ENCODE results near the gene DCP1A. TPM values are rescaled to one million over a fixed set of nuclear protein-coding genes. Genes with fewer than 3 reads are reported as not detected.
A peak's percentile ranks its signal among the peaks of the same experiment; 100 is the strongest.

The DCP1A gene
- total RNA-seq, 1 experiment from 2014 or later = 22.7 TPM

DNA sequence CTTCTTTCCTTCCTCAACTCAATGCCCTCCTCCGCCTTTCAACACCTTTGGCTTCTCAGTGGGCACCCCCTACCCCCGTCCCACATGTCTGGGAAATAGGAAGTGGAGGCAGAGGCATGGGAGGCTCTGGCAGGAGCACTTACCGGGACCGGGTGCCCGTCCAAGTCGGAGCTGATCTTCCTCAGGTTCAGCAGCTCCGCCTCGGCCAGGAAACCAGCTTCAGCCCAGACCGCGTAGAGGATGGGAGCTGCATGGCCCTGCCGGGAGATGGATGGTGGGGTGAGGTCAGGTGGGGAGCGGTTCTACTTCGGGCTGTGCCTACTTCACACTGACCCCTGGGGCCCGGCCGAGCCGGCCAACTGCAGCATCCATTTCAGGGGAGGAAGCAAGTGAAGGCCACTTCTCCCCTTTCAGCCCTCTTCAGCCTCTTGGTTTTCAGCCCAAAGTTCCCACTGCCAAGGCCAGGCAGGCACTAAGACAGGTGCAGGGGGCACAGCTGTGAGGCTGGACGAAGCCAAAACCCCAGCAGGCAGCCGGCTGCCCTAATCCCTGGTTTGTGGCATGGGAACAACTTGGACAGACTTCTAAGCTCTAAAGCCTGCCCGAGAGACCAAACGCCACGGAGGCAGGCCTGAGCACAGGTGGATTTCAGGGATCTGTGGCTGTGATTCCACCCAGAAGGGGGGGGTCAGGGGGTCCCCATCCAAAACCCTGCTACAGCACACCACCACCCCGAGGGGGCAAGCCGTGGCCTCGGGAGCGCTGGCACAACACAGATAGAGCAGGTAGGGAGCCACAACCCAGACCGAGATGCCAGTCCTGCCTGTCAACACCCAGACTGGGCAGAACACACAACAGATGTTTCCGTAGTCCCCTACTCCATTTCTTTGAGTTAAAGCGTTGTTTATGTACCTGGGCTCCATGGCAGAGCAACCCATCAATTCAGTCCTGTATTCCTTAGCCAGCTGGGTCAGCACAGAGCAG is 106.1 kb downstream of the DCP1A start:
- DNase-seq = no peak
- H4K20me1 ChIP-seq (ENCODE audit: insufficient read depth) = peaks cover 76% of the 10 kb centered on the region
- H3K27me3 ChIP-seq (ENCODE audit: insufficient read depth, low read depth) = no peaks in the 10 kb centered on the region
- H3K27ac ChIP-seq = peak overlapping the region; percentile 95
- H3K9me3 ChIP-seq (ENCODE audit: insufficient read depth, low read depth) = no peaks in the 10 kb centered on the region
- no peak overlapping the region for H2AFZ ChIP-seq
- CTCF ChIA-PET = no interaction called here
- H3K4me3 ChIP-seq = no peak overlapping the region
- intact Hi-C loops (cut with micrococcal nuclease; ENCODE audit: unreplicated experiment) = no loop called here
- BruUV-seq (replicated peaks) = no TSS peak
- peaks cover 87% of the 10 kb centered on the region for H3K79me2 ChIP-seq (ENCODE audit: low read depth)
- H3K4me1 ChIP-seq (replicated peaks; ENCODE audit: insufficient read depth) = peaks cover 97% of the 10 kb centered on the region
- TF ChIP-seq, protein P1, sequence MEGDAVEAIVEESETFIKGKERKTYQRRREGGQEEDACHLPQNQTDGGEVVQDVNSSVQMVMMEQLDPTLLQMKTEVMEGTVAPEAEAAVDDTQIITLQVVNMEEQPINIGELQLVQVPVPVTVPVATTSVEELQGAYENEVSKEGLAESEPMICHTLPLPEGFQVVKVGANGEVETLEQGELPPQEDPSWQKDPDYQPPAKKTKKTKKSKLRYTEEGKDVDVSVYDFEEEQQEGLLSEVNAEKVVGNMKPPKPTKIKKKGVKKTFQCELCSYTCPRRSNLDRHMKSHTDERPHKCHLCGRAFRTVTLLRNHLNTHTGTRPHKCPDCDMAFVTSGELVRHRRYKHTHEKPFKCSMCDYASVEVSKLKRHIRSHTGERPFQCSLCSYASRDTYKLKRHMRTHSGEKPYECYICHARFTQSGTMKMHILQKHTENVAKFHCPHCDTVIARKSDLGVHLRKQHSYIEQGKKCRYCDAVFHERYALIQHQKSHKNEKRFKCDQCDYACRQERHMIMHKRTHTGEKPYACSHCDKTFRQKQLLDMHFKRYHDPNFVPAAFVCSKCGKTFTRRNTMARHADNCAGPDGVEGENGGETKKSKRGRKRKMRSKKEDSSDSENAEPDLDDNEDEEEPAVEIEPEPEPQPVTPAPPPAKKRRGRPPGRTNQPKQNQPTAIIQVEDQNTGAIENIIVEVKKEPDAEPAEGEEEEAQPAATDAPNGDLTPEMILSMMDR (conservative IDR thresholded peaks at IDR 0.05) = no peak
- TF ChIP-seq EZH2 (IDR thresholded peaks at IDR 0.05; ENCODE audit: low read depth) = no peak
- no peaks in the 10 kb centered on the region for H3K9me2 ChIP-seq (ENCODE audit: insufficient read depth)
- peaks cover 94% of the 10 kb centered on the region for H3F3A ChIP-seq (ENCODE audit: insufficient read depth, low read depth)
- POLR2A ChIA-PET (ENCODE audit: unreplicated experiment) = interaction anchor here (0.7 to 0.9 kb wide), 2 partner anchors 9 to 31 kb away, joined by 4 to 5 read pairs; no protein-coding TSS in a partner anchor
- H3K36me3 ChIP-seq (ENCODE audit: low read depth) = peaks cover 47% of the 10 kb centered on the region
- H3K4me2 ChIP-seq = peak overlapping the region; percentile 47; the same call in 1 of the 2 replicates

DNA sequence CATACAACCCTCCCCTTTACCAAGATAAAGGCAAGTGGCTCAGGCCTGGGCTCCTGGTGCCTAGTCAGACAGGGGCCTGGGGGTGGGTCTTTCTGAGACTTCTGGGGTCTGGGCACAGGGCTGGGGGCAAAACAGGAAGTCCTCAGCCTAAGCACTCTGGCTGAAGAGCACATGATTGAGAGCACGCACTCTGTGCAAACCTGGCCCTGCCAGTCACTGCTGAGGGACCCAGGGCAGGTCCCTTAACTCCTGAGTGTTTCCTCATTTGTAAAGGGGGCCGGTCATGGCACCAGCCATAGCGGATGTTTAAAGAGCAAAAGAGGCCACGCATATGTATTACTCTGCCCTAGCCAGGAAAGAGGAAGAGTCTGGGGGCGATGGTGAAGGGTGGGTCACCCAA is 107.5 kb downstream of the DCP1A start:
- Histone ChIP-seq H3K4me3 (no peak overlapping the region), H3K9me2 (ENCODE audit: insufficient read depth) (no peaks in the 10 kb centered on the region), H2AFZ (no peak overlapping the region), H3K4me1 (replicated peaks; ENCODE audit: insufficient read depth) (peaks cover 95% of the 10 kb centered on the region), H3F3A (ENCODE audit: insufficient read depth, low read depth) (peaks cover 81% of the 10 kb centered on the region), H3K79me2 (ENCODE audit: low read depth) (peaks cover 85% of the 10 kb centered on the region), H3K9me3 (ENCODE audit: insufficient read depth, low read depth) (no peaks in the 10 kb centered on the region), H3K27me3 (ENCODE audit: insufficient read depth, low read depth) (no peaks in the 10 kb centered on the region), H3K27ac (peak overlapping the region; percentile 95), H4K20me1 (ENCODE audit: insufficient read depth) (peaks cover 61% of the 10 kb centered on the region), H3K4me2 (peak overlapping the region; percentile 47; the same call in 1 of the 2 replicates), H3K36me3 (ENCODE audit: low read depth) (peaks cover 56% of the 10 kb centered on the region)
- BruUV-seq (replicated peaks) = no TSS peak
- TF ChIP-seq, protein P1 (conservative IDR thresholded peaks at IDR 0.05) = no peak
- no peak for TF ChIP-seq EZH2 (IDR thresholded peaks at IDR 0.05; ENCODE audit: low read depth)
- POLR2A ChIA-PET (ENCODE audit: unreplicated experiment) = interaction anchor here (0.7 kb wide), 1 partner anchor 469 kb away, joined by 6 read pairs; no protein-coding TSS in a partner anchor
- CTCF ChIA-PET = no interaction called here
- intact Hi-C loops (cut with micrococcal nuclease; ENCODE audit: unreplicated experiment) = loop anchor here (2.0 to 5.0 kb wide), 2 partner anchors 13 to 108 kb away; partner anchors contain the start of gene DCP1A
- DNase-seq = no peak

DNA sequence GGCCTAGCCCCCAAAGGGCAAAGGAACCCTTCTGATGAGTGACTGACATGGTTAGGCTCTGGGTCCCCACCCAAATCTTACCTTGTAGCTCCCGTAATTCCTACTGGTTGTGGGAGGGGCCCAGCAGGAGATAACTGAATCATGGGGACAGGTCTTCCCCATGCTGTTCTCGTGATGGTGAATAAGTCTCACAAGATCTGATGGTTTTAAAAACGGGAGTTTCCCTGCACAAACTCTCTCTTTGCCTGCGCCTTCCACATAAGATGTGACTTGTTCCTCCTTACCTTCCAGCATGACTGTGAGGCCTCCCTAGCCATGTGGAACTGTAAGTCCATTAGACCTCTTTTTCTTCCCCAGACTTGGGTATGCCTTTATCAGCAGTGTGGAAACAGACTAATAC is 108.5 kb downstream of the DCP1A start:
- ChIA-PET POLR2A (ENCODE audit: unreplicated experiment) (interaction anchor here (0.7 kb wide), 1 partner anchor 468 kb away, joined by 6 read pairs; no protein-coding TSS in a partner anchor), CTCF (no interaction called here)
- Histone ChIP-seq H4K20me1 (ENCODE audit: insufficient read depth) (peaks cover 52% of the 10 kb centered on the region), H3K27ac (peak overlapping the region; percentile 95), H3K4me1 (replicated peaks; ENCODE audit: insufficient read depth) (peaks cover 86% of the 10 kb centered on the region), H3K36me3 (ENCODE audit: low read depth) (peaks cover 65% of the 10 kb centered on the region), H3K4me3 (no peak overlapping the region), H3F3A (ENCODE audit: insufficient read depth, low read depth) (peaks cover 83% of the 10 kb centered on the region), H3K79me2 (ENCODE audit: low read depth) (peaks cover 85% of the 10 kb centered on the region), H3K27me3 (ENCODE audit: insufficient read depth, low read depth) (no peaks in the 10 kb centered on the region), H3K9me3 (ENCODE audit: insufficient read depth, low read depth) (no peaks in the 10 kb centered on the region), H2AFZ (no peak overlapping the region), H3K4me2 (peak overlapping the region; percentile 47), H3K9me2 (ENCODE audit: insufficient read depth) (no peaks in the 10 kb centered on the region)
- BruUV-seq (replicated peaks) = no TSS peak
- no peak for DNase-seq
- TF ChIP-seq, protein P1 (conservative IDR thresholded peaks at IDR 0.05) = no peak
- TF ChIP-seq EZH2 (IDR thresholded peaks at IDR 0.05; ENCODE audit: low read depth) = no peak
- intact Hi-C loops (cut with micrococcal nuclease; ENCODE audit: unreplicated experiment) = loop anchor here (1.0 to 5.0 kb wide), 3 partner anchors 14 to 108 kb away; partner anchors contain the start of gene DCP1A

All from PC-9 (cell line).